HG03520 (cell line): Measurements from ENCODE around the gene PDE4B.

Experiments
- ATAC-seq: cut with Tn5 transposase; IDR thresholded peaks from one replicate; pipeline ENCODE4 v1.9.1; 2021; ENCODE audit warnings: mild to moderate bottlenecking, moderate library complexity; ENCODE audit not compliant: unreplicated experiment

Gene PDE4B

GRCh38 chr1:66226985-66227384 lies 434.3 kb downstream of the PDE4B start:
- no peak for ATAC-seq

- no peak for ATAC-seq
Measured at GRCh38 chr1:66227966-66228365, 435.3 kb downstream of the PDE4B start.

GRCh38 chr1:66231217-66231616 lies 438.5 kb downstream of the PDE4B start:
- no peak for ATAC-seq

GRCh38 chr1:66231681-66232463 lies 439.2 kb downstream of the PDE4B start:
- no peak for ATAC-seq

GRCh38 chr1:66237042-66237441 lies 444.3 kb downstream of the PDE4B start:
- no peak for ATAC-seq

GRCh38 chr1:66237722-66238479 lies 445.2 kb downstream of the PDE4B start:
- no peak for ATAC-seq

GRCh38 chr1:66239834-66240233 lies 447.1 kb downstream of the PDE4B start:
- ATAC-seq, result no peak

GRCh38 chr1:66240491-66241484 lies 448.1 kb downstream of the PDE4B start:
- ATAC-seq, result no peak

- ATAC-seq, result peak; percentile 60
Measured at GRCh38 chr1:66242646-66243547, 450.2 kb downstream of the PDE4B start.

GRCh38 chr1:66243548-66244130 lies 450.9 kb downstream of the PDE4B start:
- no peak for ATAC-seq

GRCh38 chr1:66244429-66244828 lies 451.7 kb downstream of the PDE4B start:
- no peak for ATAC-seq

GRCh38 chr1:66245691-66246090 lies 453.0 kb downstream of the PDE4B start:
- no peak for ATAC-seq

- no peak for ATAC-seq
Measured at GRCh38 chr1:66246351-66247269, 453.9 kb downstream of the PDE4B start.

- ATAC-seq, result peak; percentile 82
Measured at GRCh38 chr1:66247415-66248208, 454.9 kb downstream of the PDE4B start.

GRCh38 chr1:66248257-66248656 lies 455.6 kb downstream of the PDE4B start:
- no peak for ATAC-seq

- ATAC-seq, result no peak
Measured at GRCh38 chr1:66248746-66249145, 456.1 kb downstream of the PDE4B start.

- ATAC-seq, result no peak
Measured at GRCh38 chr1:66250075-66250474, 457.4 kb downstream of the PDE4B start.

- ATAC-seq, result no peak
Measured at GRCh38 chr1:66250478-66250877, 457.8 kb downstream of the PDE4B start.
